HG02852 (cell line): ENCODE results near the gene PTGES3L.
"Not testable (repeated sequence)": the region's sequence is repeated elsewhere in the genome, so short reads cannot be mapped to it uniquely, and the experiment has no call there.

ENCODE experiments used
- ATAC-seq: cut with Tn5 transposase; IDR thresholded peaks from one replicate; pipeline ENCODE4 v1.9.1; 2021; ENCODE audit warnings: mild to moderate bottlenecking, moderate library complexity; ENCODE audit not compliant: unreplicated experiment

PTGES3L gene

GRCh38 chr17:43014649-43015542, 35.0 kb upstream of the PTGES3L start:
- no peak for ATAC-seq

GRCh38 chr17:43014020-43014648, 34.3 kb upstream of the PTGES3L start:
- no peak for ATAC-seq

- ATAC-seq, result no peak
Observed at GRCh38 chr17:43013296-43013695, 33.4 kb upstream of the PTGES3L start.

- no peak for ATAC-seq
Observed at GRCh38 chr17:43011728-43012472, 32.0 kb upstream of the PTGES3L start.

GRCh38 chr17:43010667-43011308, 30.9 kb upstream of the PTGES3L start:
- ATAC-seq, result no peak

GRCh38 chr17:43006639-43007551, 27.0 kb upstream of the PTGES3L start, which contains the start of gene IFI35:
TSS of gene IFI35 (plus strand) at chr17:43006784. CDS start at chr17:43006948, 164 bp downstream.
- ATAC-seq, result peak; percentile 83

GRCh38 chr17:43003542-43004172, 23.8 kb upstream of the PTGES3L start:
- ATAC-seq, result no peak

GRCh38 chr17:43000894-43001293, 21.0 kb upstream of the PTGES3L start:
- not testable (repeated sequence) for ATAC-seq

GRCh38 chr17:42999003-42999525, 19.2 kb upstream of the PTGES3L start:
- ATAC-seq, result no peak

GRCh38 chr17:42997984-42998938, 18.4 kb upstream of the PTGES3L start, which contains the start of gene RPL27:
TSS of gene RPL27 (plus strand) at chr17:42998419. CDS start at chr17:42998751, 332 bp downstream.
- peak; percentile 91 for ATAC-seq

- ATAC-seq, result no peak
Observed at GRCh38 chr17:42997390-42997983, 17.6 kb upstream of the PTGES3L start.

GRCh38 chr17:42993913-42994312, 14.0 kb upstream of the PTGES3L start:
- not testable (repeated sequence) for ATAC-seq

- no peak for ATAC-seq
Observed at GRCh38 chr17:42992872-42993271, 13.0 kb upstream of the PTGES3L start.

GRCh38 chr17:42991471-42991870, 11.6 kb upstream of the PTGES3L start:
- no peak for ATAC-seq

- ATAC-seq, result no peak
Observed at GRCh38 chr17:42989726-42990652, 10.1 kb upstream of the PTGES3L start.

GRCh38 chr17:42989141-42989540, 9.3 kb upstream of the PTGES3L start:
- no peak for ATAC-seq
